Middle frontal gyrus (tissue), 1 donor: Measurements from ENCODE around the gene PLSCR1.
"Not testable (repeated sequence)": the region's sequence is repeated elsewhere in the genome, so short reads cannot be mapped to it uniquely, and the experiment has no call there.

Source experiments
- DNase-seq: peaks from one replicate; pipeline ENCODE4 v3.0.0-alpha.2; 2015; ENCODE audit warnings: low spot score; ENCODE audit errors: extremely low spot score

Gene PLSCR1

DNA sequence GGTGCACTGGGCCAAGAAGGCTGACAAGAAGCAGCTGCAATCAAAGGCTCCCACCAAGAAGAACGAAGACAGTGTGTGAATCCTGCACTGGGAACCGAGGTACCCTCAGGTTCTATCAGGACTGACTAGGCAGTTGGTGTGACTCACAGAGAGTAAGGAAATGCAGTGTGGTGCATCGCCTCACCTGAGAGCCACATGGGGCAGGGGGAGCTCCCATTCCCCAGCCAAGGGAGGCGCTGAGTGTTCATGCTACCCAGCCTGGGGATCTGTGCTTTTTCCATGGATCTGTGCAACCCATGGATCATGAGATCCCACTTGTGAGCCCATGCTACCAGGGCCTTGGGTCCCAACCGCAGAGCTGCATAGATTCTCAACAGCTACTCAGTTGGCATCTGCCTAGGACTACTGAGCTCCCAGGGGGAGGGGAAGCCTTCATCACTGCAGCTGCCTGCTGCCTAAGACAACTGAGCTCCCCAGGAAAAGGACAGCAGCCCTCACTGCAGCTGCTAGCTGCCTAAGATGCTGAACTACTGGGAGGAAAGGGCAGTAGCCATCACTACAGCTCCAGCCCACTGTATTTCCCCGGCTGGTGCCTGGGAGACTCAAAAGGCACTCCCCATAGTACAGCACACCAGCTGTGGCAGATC, 68.2 kb downstream of the PLSCR1 start:
- no peak for DNase-seq

DNA sequence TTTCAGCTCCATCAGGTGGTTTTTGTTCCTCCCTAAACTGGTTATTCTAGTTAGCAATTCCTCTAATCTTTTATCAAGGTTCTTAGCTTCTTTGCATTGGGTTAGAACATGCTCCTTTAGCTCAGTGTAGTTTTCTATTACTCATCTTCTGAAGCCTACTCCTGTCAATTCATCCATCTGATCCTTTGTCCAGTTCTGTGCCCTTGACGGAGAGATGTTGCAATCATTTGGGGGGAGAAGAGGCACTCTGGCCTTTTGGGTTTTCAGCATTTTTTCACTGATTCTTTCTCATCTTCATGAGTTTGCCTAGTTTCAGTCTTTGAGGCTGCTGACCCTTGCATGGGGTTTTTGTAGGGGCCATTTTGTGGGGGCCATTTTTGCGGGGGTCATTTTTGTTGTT, 69.4 kb downstream of the PLSCR1 start:
- DNase-seq = not testable (repeated sequence)

DNA sequence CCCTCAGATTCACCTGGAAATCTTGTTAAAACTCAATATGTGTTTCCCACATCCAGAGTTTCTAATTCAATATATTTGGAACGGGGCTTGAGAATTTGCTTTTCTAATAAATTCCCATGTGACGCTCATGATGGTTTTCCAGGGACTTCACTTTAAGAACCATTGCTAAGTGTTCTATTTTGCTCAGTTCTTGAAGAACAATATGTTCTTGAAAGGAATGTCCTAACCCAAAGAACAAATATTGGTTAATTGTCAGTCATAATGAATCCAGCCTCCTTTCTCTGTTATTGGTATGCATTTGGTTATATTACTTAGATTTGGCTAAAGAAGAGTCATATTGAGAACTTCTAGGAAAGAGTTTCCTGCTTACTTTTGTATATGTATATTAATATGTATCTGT, 70.7 kb downstream of the PLSCR1 start:
- DNase-seq = no peak

DNA sequence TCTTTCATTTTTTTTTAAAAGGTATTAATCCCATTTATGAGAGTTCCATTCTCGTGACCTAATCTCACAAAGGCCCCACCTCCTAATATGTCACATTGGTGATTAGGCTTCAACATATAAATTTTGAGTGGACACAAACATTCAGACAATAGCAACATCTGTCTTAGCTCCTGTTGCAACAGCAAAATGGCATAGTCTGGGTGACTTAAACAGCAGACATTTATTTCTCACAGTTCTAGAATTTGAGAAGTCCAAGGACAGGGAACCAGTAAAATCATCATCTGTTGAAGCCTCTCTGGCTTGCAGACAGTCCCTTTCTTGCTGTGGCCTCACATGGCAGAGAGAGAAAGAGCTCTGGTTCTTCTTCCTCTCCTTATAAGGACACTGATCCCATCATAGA, 71.8 kb downstream of the PLSCR1 start:
- DNase-seq = no peak

DNA sequence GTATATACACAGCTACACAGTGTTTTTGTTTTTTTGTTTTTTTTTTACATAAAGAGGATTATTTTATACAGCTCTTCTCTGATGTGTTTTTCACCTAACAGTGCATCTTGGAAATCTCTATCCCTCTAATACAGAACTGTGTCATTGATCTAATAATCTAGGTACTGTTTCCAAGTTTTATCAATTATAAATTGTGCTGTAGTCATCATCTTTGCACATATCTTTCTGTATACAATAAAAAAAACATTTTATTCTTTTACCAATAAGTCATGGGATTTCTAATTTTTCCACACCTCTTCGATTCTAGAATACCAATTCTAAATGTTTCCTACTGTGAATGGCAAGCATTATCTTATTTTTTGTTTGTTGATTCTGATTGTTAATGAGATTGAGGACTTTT, 73.4 kb downstream of the PLSCR1 start:
- DNase-seq = no peak

DNA sequence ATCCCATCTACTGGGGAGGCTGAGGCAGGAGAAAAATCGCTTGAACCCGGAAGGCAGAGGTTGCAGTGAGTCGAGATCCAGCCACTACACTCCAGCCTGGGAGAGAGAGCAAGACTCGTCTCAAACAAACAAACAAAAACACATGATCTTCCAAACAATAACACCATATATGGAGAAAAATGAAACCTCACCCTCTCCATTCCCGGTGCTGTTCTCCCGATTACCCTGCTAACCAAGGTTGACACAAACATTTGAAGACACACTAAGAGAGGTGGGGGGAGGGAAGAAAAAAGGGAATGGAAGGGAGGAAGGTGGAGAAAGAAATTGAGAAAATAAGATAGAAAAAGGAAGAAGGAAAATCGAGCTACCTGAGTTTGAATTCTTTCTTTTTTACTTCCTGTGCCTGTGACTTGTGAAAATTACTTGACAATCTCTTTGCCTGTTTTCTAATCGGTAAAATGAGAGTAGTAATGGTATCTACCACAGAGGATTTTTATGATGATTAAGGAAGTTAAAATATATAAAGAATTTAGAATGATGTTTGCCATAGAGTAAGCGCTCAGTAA, 73.9 kb downstream of the PLSCR1 start:
- no peak for DNase-seq

DNA sequence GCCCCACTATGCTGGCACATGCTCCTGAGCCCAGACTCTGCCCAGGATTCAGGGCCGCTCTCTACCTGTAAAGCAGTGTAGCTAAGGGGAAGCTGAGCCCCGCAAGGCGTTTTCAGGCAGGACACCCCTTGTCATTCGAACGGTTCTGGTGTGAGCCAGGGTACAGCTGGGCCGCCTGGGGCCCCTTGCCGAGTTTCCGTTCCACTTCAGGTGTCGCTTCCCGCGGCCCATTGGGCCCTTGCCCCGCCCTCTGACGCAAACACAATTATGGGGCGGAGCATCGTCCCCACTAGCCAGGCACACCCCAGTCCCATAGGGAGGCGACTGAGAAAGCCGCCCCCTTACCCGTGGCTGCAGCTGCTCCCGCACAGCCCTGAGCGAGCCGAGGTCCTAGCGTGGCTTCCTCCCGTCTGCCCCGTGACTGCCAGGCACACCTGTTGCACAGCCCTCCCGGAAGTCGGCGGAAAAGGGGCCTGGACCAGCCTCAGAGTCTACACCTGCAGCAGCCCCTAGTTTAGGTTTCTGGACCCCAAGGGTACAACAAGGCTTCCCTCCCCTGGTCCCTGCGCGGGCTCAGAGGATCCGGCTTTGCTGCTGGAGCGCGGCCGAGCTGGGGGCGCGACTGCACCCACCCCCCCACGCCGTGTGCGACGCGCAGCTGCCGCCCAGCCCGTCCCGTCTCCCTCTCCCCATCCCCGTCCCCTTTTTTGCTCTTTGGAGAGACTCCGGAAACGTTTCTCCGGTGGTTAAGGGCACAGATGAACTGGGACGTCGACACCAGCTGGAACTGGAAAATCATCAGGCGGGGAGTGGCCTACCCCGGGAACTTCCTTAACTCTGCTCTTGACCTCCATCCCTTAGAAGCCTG, 75.0 kb downstream of the PLSCR1 start, which contains the start of gene PLSCR2:
Gene PLSCR2 (minus strand): TSS at position 412 of the 868 bp plus-strand sequence. CDS start 9,657 bp downstream, outside the sequence.
- no peak for DNase-seq

DNA sequence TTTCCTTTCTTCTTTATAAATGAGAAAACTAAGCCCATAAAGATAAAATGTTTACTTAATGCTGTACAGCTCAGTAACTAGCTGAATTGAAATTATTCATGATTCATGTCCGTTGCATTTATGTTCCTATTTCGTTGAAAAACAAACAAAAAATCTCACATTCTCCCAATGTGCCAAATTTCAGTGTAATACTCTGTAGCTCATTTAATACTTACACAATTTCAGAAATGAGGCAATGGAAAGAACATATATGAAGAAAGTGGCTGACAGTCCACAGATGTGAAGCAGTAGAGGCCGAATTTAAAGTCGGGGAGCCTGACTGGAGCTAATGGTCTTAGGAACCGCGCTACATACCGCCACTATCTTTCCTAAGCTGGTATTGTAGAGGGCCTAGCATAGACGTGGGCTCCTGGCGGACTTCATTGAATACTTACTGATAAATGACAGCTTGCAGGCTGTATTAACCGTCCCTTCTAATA, 75.7 kb downstream of the PLSCR1 start:
- DNase-seq = no peak

DNA sequence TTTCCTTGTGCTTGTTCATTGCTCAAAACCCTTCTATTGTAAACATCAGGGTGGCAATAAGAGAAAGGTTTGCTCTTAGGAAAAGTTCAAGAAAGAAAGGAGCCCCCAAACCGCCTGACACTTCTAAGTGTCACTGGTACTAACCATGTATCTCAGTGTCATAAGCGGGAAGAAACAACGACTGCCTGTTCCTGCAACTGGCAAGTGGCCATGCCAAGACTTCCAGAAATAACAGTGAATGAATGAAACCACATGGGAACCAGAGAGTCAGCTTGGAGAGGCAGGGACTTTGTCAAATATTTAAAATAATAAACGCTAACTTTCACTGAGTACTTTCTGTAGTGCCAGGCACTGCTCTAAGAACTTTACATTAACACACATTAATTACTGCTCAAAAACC, 76.2 kb downstream of the PLSCR1 start:
- no peak for DNase-seq

DNA sequence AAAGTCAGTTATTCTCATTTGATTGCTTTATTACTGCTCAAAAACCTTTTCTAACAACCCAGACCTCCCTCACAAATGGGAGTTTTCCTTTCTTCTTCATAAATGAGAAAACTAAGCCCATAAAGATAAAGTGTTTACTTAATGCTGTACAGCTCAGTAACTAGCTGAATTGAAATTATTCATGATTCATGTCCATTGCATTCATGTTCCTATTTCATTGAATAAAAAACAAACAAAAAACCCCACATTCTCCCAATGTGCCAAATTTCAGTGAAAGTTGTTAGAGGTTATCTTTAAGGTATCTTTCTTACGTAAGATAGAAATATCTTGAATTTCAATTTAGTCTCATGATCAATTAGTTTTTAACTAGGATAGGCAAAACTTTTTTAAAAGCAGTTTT, 77.8 kb downstream of the PLSCR1 start:
- no peak for DNase-seq

DNA sequence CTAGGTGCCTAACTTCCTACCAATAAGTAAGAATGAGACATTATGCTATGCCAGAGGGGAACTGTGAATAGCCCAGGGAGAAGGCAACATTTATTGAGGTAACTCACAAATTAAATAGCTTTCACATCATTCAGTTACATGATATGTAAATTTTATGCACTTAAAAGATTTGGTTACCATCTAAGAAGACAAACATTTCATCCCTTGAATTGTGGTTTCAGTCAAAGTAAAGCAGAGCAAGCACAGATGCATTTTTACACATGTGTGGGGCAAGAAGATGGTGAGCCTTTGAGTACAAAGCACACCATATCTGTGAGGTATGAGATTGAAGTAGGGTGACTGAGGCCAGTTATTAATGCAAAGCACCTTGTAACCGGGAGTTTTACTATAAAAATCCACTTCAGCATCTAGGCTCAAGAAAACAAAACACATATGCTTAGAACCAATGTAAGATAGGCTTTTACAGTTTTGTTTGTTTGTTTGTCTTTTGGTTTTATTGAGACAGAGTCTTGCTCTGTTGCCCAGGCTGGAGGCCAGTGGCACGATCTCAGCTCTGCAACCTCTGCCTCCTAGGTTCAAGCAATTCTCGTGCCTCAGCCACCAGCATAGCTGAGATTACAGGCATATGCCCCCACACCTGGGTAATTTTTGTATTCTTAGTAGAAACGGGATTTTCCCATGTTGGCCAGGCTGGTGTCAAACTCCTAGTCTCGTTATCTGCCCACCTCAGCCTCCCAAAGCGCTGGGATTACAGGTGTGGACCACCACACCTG, 78.5 kb downstream of the PLSCR1 start:
- no peak for DNase-seq
